Activated CD8-positive, alpha-beta memory T cell treated with anti-CD3 and anti-CD28 coated beads, Interleukin-2, amount 10 ng/mL, durations not matched to agents 7 days and 5 days (primary cell): ENCODE results near the gene LIPN. TPM values are rescaled to one million over a fixed set of nuclear protein-coding genes. Genes with fewer than 3 reads are reported as not detected.

Experiments
- ATAC-seq: fragments of 150-1000 bp; cut with Tn5 transposase; one replicate; pipeline ENCODE4 v1.10.0; 2021; ENCODE audit warnings: moderate library complexity
- CTCF ChIA-PET: fragments of 350-600 bp; sonication (Branson Sonifier 250); formaldehyde crosslinking; loops from one replicate; lab custom pipeline; 2021; ENCODE audit warnings: antibody characterized with exemption; lab: Charles Lee
- DNase-seq: peaks from one replicate; pipeline ENCODE4 v3.0.0-alpha.2; 2020
- H3K27ac Mint-ChIP-seq: one replicate; pipeline ENCODE4 v1.8.0; 2021; ENCODE audit warnings: mild to moderate bottlenecking, mixed read lengths
- H3K27me3 Mint-ChIP-seq: one replicate; pipeline ENCODE4 v1.8.0; 2021; ENCODE audit warnings: mixed read lengths
- H3K36me3 Mint-ChIP-seq: one replicate; pipeline ENCODE4 v1.8.0; 2021; ENCODE audit warnings: mild to moderate bottlenecking, mixed read lengths
- H3K4me1 Mint-ChIP-seq: one replicate; pipeline ENCODE4 v1.8.0; 2021; ENCODE audit warnings: mixed read lengths
- H3K4me3 Mint-ChIP-seq: one replicate; pipeline ENCODE4 v1.8.0; 2021; ENCODE audit warnings: mild to moderate bottlenecking, moderate library complexity, mixed read lengths
- H3K9me3 Mint-ChIP-seq: one replicate; pipeline ENCODE4 v1.8.0; 2022; ENCODE audit warnings: low read depth, mixed read lengths
- total RNA-seq, 2 experiments: library from RNA; stranded (reverse); gene quantifications; one replicate each; pipeline ENCODE4 v1.2.3, GENCODE V29; 2021

LIPN gene
- total RNA-seq, 2 experiments from 2014 or later = not detected

DNA sequence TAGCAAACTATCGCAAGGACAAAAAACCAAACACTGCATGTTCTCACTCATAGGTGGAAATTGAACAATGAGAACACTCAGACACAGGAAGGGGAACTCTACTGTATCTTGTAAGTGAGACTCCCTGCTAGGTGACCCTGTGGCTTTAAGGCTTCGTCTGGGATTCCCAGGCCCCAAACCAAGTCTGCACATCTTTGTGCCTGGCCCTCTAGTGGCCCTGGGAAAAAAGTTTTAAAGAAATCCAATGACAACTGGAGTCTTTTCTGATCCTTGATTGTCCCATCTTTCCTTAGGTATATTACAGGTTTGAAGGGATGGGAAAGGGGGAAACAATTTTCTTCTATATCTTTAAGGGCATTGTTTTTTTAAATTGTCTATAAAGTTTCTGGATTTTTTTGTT, 32.1 kb downstream of the LIPN start:
- no peaks in the 10 kb centered on the region for H3K9me3 Mint-ChIP-seq
- H3K36me3 Mint-ChIP-seq = no peaks in the 10 kb centered on the region
- H3K27me3 Mint-ChIP-seq = peaks cover 7% of the 10 kb centered on the region
- H3K27ac Mint-ChIP-seq = no peak overlapping the region
- DNase-seq = no peak
- peaks cover 24% of the 10 kb centered on the region for H3K4me1 Mint-ChIP-seq
- no peak for ATAC-seq
- no peak overlapping the region for H3K4me3 Mint-ChIP-seq
- CTCF ChIA-PET = no interaction called here

DNA sequence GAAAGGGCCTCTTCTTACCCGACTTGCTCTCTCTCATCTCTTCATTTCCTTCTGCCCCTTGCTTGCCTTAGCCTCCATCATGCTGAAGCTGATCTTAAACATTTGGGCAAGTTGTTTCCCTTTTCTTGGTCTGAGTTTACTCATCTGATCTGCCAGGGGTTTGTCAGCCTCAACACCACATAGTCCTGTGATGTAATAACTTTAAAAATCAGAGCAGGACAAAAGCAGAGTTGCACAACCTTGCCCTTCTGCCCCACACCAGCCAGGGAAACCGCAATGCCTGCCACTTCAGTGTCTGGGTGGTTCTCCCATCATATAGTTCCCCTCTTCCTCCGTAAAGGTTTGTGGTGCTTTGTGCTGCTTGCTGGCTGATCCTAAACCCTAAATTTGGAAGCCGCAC, 32.8 kb downstream of the LIPN start:
- no peaks in the 10 kb centered on the region for H3K36me3 Mint-ChIP-seq
- no peak for ATAC-seq
- CTCF ChIA-PET = no interaction called here

DNA sequence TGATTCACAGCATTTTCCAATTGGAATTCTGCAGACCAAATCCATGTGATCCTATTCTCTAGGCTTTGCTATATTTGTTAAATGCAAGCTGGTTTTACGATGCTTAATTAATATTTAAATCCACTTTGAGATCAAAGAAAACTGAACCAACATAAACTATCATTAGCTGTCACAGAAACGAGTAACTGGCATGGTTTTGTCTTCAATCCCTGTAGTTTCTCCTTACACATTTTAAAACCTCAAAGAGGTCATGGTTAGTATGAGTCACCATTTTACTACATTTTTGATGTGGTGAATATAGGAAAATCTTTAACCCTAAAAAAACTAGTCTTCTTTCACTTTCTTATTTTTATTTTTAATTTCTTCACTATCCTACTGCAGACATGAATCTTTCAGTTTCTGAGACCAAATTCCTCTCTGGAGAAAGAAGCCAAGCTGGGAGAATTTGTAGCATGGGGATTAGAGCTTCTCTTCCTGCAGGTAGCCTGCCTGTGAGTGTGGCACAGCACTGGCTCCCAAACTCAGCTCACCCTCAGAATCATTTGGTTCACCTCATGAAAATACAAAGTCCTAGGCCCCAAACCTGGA, 34.0 kb downstream of the LIPN start:
- peak; percentile 86 for ATAC-seq
- Mint-ChIP-seq H3K36me3 (no peaks in the 10 kb centered on the region), H3K9me3 (no peaks in the 10 kb centered on the region), H3K27me3 (peaks cover 13% of the 10 kb centered on the region), H3K27ac (no peak overlapping the region), H3K4me1 (peaks cover 24% of the 10 kb centered on the region), H3K4me3 (no peak overlapping the region)
- CTCF ChIA-PET = interaction anchor here (0.9 to 1.1 kb wide), 2 partner anchors 41 to 66 kb away, joined by 3 read pairs; no protein-coding TSS in a partner anchor
- DNase-seq = no peak

More for the DNA sequence above, 32.8 kb downstream of the LIPN start:
- Mint-ChIP-seq H3K4me3 (no peak overlapping the region), H3K9me3 (no peaks in the 10 kb centered on the region), H3K27ac (no peak overlapping the region), H3K4me1 (peaks cover 24% of the 10 kb centered on the region), H3K27me3 (peaks cover 9% of the 10 kb centered on the region)
- no peak for DNase-seq

DNA sequence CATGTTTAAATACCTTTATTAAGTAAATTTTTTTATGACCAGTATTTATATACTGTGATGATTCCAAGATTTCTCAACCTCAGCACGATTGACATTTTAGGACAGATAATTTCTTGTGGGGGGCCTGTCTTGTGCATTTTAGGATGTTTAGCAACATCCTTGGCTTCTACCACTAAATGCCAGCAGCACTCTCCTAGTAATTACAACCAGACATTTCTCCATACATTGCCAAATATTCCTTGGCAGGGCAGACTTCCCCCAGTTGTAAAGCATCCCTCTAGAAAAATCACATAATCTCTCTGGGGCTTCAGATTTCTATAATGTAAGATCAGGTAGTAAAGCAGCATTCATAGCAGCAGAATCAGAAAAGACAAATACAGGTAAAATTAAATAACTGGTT, 34.9 kb downstream of the LIPN start:
- ATAC-seq (no peak), DNase-seq (no peak)
- H3K36me3 Mint-ChIP-seq = no peaks in the 10 kb centered on the region
- H3K4me1 Mint-ChIP-seq = peaks cover 24% of the 10 kb centered on the region
- H3K27ac Mint-ChIP-seq = no peak overlapping the region
- CTCF ChIA-PET = interaction anchor here (1.1 kb wide), 1 partner anchor 40 kb away, joined by 3 read pairs; no protein-coding TSS in a partner anchor
- H3K9me3 Mint-ChIP-seq = no peaks in the 10 kb centered on the region
- no peak overlapping the region for H3K4me3 Mint-ChIP-seq
- H3K27me3 Mint-ChIP-seq = peaks cover 13% of the 10 kb centered on the region

DNA sequence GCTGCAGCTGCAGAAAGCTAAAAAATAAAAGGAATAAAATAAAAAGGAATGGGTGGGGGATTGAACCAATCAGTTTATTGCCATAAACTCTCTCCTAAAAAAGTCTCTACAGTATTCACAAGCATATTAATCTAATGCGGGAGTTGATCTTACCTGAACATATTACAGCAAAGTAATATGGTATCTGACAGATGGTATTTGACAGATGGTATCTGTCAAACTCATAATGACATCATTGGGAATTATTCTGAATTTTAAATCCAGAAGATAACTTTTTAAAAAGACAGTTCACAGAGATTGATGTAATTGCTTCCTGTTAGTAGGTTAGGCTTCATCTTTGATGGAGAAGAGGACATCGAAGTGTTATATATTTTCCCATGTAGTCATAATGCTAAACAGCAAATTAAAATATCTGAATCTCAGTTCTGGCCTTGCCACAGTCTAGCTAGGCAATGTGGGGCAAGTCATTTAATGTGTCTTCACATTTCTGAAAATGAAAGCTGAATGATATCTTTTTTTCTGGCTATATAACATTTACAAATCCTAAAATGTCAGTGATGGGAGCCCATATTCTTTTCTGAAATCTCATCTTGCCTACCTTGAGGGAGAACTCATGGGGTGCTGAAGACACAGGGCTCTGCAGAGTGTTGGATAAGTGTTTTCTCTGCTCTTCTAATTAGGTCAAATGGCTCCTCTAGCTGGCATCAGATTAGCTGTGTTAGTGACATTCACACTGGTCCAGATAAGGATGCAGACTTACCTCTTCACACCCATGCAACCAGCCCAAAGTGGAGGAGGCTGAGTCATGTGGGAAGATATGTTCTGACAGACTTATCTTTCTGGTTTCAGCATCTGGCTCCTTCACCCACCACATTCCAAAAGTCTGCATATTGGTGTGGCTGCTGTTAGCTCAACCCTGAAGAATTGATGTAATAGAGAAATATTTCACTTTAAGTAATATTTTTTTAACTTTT, 40.6 kb downstream of the LIPN start:
- peak; percentile 65 for ATAC-seq
- Mint-ChIP-seq H3K4me3 (no peak overlapping the region), H3K27ac (no peak overlapping the region), H3K9me3 (no peaks in the 10 kb centered on the region), H3K4me1 (peaks cover 9% of the 10 kb centered on the region), H3K27me3 (peaks cover 16% of the 10 kb centered on the region), H3K36me3 (no peaks in the 10 kb centered on the region)
- CTCF ChIA-PET = interaction anchor here (0.6 to 1.5 kb wide), 2 partner anchors 10 to 120 kb away, joined by 3 read pairs; no protein-coding TSS in a partner anchor
- peak; percentile 47 for DNase-seq

DNA sequence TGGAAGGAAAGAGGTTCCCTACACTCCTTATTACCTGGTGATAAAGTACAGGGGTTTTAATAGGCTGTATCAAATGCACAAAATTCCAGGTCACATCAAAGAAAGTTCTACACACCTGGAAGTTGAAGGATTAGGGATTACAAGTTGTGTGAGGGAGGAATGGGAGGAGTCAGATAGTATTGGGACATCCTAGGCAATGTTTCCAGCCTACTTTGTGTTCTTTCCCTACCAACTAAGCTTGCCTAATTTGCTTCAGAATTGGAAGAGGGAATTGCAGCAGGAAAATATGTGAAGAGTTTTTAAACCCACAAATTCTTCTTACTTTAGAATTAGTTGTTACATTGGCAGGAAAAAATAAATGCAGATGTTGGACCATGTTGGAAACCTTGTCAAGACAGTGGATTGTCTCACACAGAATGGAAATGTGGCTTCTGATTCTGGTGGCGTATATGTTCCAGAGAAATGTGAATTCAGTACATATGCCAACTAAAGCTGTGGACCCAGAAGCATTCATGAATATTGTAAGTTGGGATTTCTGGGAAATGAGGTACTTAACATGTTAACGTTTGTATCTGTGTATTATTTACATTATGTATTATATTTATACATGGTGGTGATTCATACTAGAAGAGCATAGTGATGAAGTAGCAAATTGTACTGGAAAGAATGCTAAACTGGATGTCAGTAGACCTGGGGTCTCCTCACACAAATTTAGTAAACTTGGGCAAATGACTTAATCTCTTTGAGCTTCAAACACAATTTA, 42.9 kb downstream of the LIPN start, which contains the start of gene LIPM:
LIPM (plus strand) TSS at position 208 of the 763 bp plus-strand sequence; CDS start at position 375, 167 bp downstream.
- H3K27me3 Mint-ChIP-seq = peaks cover 10% of the 10 kb centered on the region
- peaks cover 12% of the 10 kb centered on the region for H3K4me1 Mint-ChIP-seq
- ATAC-seq = no peak
- no peak within 1 kb of the TSS for H3K27ac Mint-ChIP-seq
- DNase-seq = no peak
- CTCF ChIA-PET = interaction anchor here (1.2 kb wide), 1 partner anchor 33 kb away, joined by 4 read pairs; no protein-coding TSS in a partner anchor
- no peaks in the 10 kb centered on the region for H3K9me3 Mint-ChIP-seq
- H3K4me3 Mint-ChIP-seq = no peak within 1 kb of the TSS
- no peaks in the 10 kb centered on the region for H3K36me3 Mint-ChIP-seq

DNA sequence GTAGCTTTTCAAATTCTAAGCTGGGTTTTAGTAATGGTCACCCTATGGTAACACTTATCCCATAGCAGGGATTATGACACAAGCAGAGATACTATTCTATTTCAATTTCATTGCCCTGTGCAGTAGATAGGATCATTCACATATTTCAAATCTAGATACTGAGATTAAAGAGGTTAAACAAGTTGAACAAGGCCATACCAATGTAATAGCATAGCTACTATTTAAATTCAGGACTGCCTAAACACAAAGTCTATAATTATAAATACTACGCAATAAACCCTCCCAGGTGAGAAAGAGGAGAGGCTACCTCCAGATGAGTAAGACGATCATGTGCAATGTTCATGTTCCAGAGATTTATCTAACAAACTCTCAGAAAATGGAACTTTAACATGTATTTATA, 43.8 kb downstream of the LIPN start:
- peaks cover 12% of the 10 kb centered on the region for H3K4me1 Mint-ChIP-seq
- ATAC-seq (no peak), DNase-seq (no peak)
- CTCF ChIA-PET = interaction anchor here (1.2 kb wide), 1 partner anchor 32 kb away, joined by 4 read pairs; no protein-coding TSS in a partner anchor
- H3K36me3 Mint-ChIP-seq = no peaks in the 10 kb centered on the region
- H3K9me3 Mint-ChIP-seq = no peaks in the 10 kb centered on the region
- no peak overlapping the region for H3K27ac Mint-ChIP-seq
- H3K4me3 Mint-ChIP-seq = no peak overlapping the region
- H3K27me3 Mint-ChIP-seq = peaks cover 5% of the 10 kb centered on the region

DNA sequence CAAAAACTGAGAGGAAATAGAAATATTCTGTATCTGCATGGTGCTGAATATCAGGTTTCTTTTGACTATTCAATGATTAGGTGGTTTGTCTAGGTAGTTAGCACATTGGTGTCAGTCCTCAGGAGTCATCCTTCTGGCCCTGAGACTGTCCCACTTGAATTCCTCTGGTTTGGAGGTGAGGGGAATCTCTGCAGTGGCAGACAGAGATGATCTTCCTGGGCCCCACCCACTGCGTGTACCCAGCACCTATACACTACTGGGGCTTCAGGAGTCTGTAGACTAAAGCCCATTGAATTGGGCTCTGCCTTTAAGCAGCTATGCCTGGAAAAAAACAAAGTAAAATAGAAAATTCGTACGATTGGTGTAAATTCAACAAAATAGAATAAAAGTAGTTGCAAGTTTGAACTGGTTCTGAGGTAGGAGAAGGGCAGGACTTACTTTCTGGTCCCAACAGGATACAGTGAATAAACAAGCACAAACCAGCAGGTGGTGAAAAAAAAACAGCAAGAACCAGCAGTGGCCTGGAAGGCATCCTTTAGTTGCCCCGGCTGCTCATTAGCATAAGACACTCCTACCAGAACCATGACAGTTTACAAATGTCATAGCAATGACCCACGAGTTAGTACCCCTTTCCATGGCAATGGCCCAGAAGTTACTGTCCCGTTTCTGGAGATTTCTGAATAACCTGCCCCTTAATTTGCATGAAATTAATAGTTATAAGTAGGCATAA, 44.4 kb downstream of the LIPN start:
- CTCF ChIA-PET = interaction anchor here (1.0 to 1.2 kb wide), 2 partner anchors 31 to 110 kb away, joined by 3 to 4 read pairs; no protein-coding TSS in a partner anchor
- H3K4me3 Mint-ChIP-seq = no peak overlapping the region

DNA sequence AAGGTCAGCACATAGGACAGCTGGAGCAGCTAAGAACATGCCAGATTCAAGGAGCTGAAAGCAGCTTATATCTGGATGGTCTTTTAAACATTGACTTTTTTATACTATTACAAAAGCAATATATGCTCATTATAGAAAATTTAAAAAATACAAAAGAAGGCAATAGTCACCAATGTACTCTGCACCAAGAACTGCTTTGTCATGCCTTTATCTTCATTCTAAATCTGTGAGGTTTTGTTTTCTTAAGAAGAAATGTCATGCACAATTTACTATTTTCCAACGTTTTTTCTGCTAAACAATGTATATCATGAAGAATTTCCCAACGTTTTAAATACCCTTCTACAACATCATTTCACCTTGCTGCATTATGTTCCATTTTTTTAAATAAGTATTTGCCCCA, 45.5 kb downstream of the LIPN start:
- ATAC-seq (no peak), DNase-seq (no peak)
- H3K27ac Mint-ChIP-seq = no peak overlapping the region
- CTCF ChIA-PET = interaction anchor here (0.7 to 1.0 kb wide), 3 partner anchors 111 to 239 kb away, joined by 3 to 7 read pairs (median 3); no protein-coding TSS in a partner anchor
- H3K27me3 Mint-ChIP-seq = peaks cover 5% of the 10 kb centered on the region
- no peak overlapping the region for H3K4me3 Mint-ChIP-seq
- H3K9me3 Mint-ChIP-seq = no peaks in the 10 kb centered on the region
- peaks cover 14% of the 10 kb centered on the region for H3K4me1 Mint-ChIP-seq
- no peaks in the 10 kb centered on the region for H3K36me3 Mint-ChIP-seq

More for the DNA sequence above, 44.4 kb downstream of the LIPN start:
- ATAC-seq (no peak), DNase-seq (no peak)
- no peaks in the 10 kb centered on the region for H3K9me3 Mint-ChIP-seq
- peaks cover 5% of the 10 kb centered on the region for H3K27me3 Mint-ChIP-seq
- no peak overlapping the region for H3K27ac Mint-ChIP-seq
- peaks cover 12% of the 10 kb centered on the region for H3K4me1 Mint-ChIP-seq
- no peaks in the 10 kb centered on the region for H3K36me3 Mint-ChIP-seq

DNA sequence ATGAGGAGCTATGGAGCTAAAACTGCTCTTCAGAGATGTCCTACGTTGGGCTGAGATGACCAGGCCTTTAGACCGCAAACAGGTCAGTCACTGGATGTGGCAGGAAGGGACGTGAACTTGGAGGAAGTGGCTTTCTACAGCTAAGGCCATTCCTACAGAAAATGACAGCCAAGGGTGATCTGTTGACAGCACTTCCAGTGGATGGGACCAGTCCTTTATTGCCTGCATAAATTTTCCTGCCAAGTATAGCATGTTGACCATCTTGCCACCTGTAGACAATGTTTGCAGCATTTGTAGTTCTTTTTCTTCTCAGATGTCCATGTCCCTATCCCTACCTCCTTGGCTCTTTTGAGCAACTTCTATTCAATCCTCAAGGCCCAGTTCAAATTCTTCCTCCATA, 46.1 kb downstream of the LIPN start:
- H3K27me3 Mint-ChIP-seq = peaks cover 5% of the 10 kb centered on the region
- DNase-seq (no peak), ATAC-seq (no peak)
- CTCF ChIA-PET = no interaction called here
- H3K9me3 Mint-ChIP-seq = no peaks in the 10 kb centered on the region
- no peak overlapping the region for H3K27ac Mint-ChIP-seq
- H3K36me3 Mint-ChIP-seq = no peaks in the 10 kb centered on the region
- no peak overlapping the region for H3K4me3 Mint-ChIP-seq
- peaks cover 9% of the 10 kb centered on the region for H3K4me1 Mint-ChIP-seq

DNA sequence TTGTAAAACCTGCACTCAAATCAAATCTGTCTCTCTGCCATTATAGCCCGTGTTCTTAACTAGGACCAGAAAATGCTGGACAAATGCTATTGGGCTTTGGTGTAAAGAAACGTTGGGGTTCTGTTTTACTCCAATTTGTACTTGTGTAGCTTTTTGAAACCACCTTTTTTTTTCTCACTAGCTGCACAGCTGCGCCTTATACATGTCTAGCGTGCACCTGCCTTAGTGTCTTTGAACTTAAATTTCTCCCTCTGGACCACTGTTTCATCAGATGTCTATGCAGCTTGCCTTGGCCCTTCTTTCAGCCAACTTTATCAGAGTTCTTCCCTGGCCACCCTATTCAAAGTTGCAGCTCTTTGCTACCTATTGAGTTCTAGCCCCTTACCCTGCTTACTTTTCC, 49.8 kb downstream of the LIPN start:
- no peak for ATAC-seq
- no peak overlapping the region for H3K27ac Mint-ChIP-seq
- no peaks in the 10 kb centered on the region for H3K36me3 Mint-ChIP-seq

More for the DNA sequence above, 49.8 kb downstream of the LIPN start:
- Mint-ChIP-seq H3K27me3 (no peaks in the 10 kb centered on the region), H3K4me1 (peaks cover 5% of the 10 kb centered on the region), H3K9me3 (no peaks in the 10 kb centered on the region), H3K4me3 (no peak overlapping the region)
- CTCF ChIA-PET = interaction anchor here (0.8 to 3.9 kb wide), 7 partner anchors 18 to 226 kb away, joined by 3 to 24 read pairs (median 3); partner anchors contain the start of gene RNLS
- no peak for DNase-seq
